Camera-type eye (tissue), 1 donor: Measurements from ENCODE around the gene ELFN2. TPM values are rescaled to one million over a fixed set of nuclear protein-coding genes. Genes with fewer than 3 reads are reported as not detected.

Source experiments
- total RNA-seq: library from RNA; depleted of rRNA; stranded (reverse); fragments of >200 nt; gene quantifications from one replicate; pipeline ENCODE4 v1.2.3, GENCODE V29; 2014

ELFN2 gene, protein sequence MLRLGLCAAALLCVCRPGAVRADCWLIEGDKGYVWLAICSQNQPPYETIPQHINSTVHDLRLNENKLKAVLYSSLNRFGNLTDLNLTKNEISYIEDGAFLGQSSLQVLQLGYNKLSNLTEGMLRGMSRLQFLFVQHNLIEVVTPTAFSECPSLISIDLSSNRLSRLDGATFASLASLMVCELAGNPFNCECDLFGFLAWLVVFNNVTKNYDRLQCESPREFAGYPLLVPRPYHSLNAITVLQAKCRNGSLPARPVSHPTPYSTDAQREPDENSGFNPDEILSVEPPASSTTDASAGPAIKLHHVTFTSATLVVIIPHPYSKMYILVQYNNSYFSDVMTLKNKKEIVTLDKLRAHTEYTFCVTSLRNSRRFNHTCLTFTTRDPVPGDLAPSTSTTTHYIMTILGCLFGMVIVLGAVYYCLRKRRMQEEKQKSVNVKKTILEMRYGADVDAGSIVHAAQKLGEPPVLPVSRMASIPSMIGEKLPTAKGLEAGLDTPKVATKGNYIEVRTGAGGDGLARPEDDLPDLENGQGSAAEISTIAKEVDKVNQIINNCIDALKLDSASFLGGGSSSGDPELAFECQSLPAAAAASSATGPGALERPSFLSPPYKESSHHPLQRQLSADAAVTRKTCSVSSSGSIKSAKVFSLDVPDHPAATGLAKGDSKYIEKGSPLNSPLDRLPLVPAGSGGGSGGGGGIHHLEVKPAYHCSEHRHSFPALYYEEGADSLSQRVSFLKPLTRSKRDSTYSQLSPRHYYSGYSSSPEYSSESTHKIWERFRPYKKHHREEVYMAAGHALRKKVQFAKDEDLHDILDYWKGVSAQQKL
- total RNA-seq = 7.0 TPM

DNA sequence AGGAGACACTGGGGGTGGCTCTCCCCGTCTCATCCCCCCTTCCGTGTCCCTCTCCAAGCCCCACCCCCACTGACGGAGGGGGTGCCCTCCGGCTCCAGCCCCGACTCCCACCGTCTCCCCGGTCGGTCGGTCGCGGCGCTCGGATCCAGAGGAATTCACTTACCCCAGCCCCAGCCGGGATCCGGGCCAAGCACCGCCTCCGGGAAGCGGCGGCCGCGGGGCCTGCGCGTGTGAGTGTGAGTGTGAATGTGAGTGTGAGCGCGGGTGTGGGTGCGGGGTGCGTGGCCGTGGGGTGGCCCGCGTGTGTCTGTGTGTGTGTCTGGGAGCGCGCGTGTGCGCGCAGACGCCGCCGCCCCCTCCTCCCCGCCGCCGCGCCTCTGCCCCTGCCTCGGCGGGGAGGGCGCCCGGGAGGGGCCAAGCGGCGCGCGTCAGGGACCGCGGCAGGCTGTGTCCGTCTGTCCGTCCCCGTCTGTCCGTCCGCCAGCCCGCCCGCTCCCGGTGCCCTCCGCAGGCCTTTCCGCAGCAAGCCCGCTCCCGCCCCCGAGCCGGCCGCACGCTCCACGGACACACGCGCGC lies at the start of gene ELFN2:
TSS of gene ELFN2 (minus strand) at position 345 of the 576 bp plus-strand sequence. CDS start 51,945 bp downstream, outside the sequence.

Other genes with a start within 250 kb of the ELFN2 start
- 18.4 TPM for gene C1QTNF6, start 239.2 kb downstream of the ELFN2 start, total RNA-seq
- 0.11 TPM for gene SSTR3, start 215.0 kb downstream of the ELFN2 start, total RNA-seq
- gene RAC2, start 183.2 kb downstream of the ELFN2 start, total RNA-seq = 1.3 TPM
- 9.8 TPM for gene CYTH4, start 145.0 kb downstream of the ELFN2 start, total RNA-seq
- gene MFNG, start 58.9 kb upstream of the ELFN2 start, total RNA-seq = 22.3 TPM
- gene CARD10, start 91.9 kb upstream of the ELFN2 start, total RNA-seq = 6.0 TPM
- gene CDC42EP1, start 133.0 kb upstream of the ELFN2 start, total RNA-seq = 19.0 TPM
- 2.0 TPM for gene LGALS2, start 152.6 kb upstream of the ELFN2 start, total RNA-seq
- gene GGA1, start 181.4 kb upstream of the ELFN2 start, total RNA-seq = 54.9 TPM
- 7.3 TPM for gene SH3BP1, start 212.2 kb upstream of the ELFN2 start, total RNA-seq
- gene PDXP, start 231.2 kb upstream of the ELFN2 start, total RNA-seq = 24.4 TPM
- gene LGALS1, start 248.2 kb upstream of the ELFN2 start, total RNA-seq = 510 TPM